Motor neuron (in vitro differentiated cells): ENCODE data around the gene CACNB4. TPM values are rescaled to one million over a fixed set of nuclear protein-coding genes. Genes with fewer than 3 reads are reported as not detected.
A peak's percentile ranks its signal among the peaks of the same experiment; 100 is the strongest.
"Not testable (repeated sequence)": the region's sequence is repeated elsewhere in the genome, so short reads cannot be mapped to it uniquely, and the experiment has no call there.

ENCODE experiments used
- ATAC-seq, 8 experiments: fragments of 200-7000 bp; cut with Tn5 transposase; replicated peaks in 6 of 8; 2 replicates each; pipeline ENCODE4 v1.8.0; 2021; ENCODE audit warnings: mild to moderate bottlenecking in 8 of 8, moderate library complexity in 8 of 8
- H3K27ac ChIP-seq, 2 donors: fragments of 250-450 bp; sonication (Bioruptor Pico); 2 replicates each; pipeline ENCODE4 v1.9.0; 2021; ENCODE audit warnings: antibody characterized with exemption in 2 of 2, mild to moderate bottlenecking in 2 of 2, moderate library complexity in 1 of 2
- H3K4me1 ChIP-seq, 2 donors: fragments of 250-450 bp; sonication (Bioruptor Pico); replicated peaks in 1 of 2; 2 replicates each; pipeline ENCODE4 v1.6.1; 2021; ENCODE audit warnings: antibody characterized with exemption in 2 of 2, mild to moderate bottlenecking in 2 of 2, moderate library complexity in 1 of 2
- H3K4me3 ChIP-seq, 5 donors: fragments of 250-450 bp; sonication (Bioruptor Pico); 2 replicates each; pipeline ENCODE4 v1.9.0; 2021; ENCODE audit warnings: antibody characterized with exemption in 5 of 5, mild to moderate bottlenecking in 5 of 5, moderate library complexity in 4 of 5
- WGBS, 10 experiments: fragments of 450-650 bp; shearing (Covaris generic); methylation state at CpG; one replicate each; pipeline ENCODE4 v1.0.0; 2022; 5-methylcytosine and 5-hydroxymethylcytosine counted together
- in situ Hi-C, 9 experiments: fragments of 400-800 bp; cut with MboI; loops; one replicate each; pipeline ENCODE4 v1.15.0; 2021; ENCODE audit warnings: low sequenced_read_pairs in 9 of 9, low pct_unique_long_range_greater_than_20kb in 2 of 9; ENCODE audit not compliant: unreplicated experiment in 9 of 9
- total RNA-seq, 8 experiments: library from RNA; unstranded; fragments of 300-600 nt; gene quantifications; 2 replicates each; pipeline versions ENCODE4 v1.2.3 to v1.2.4, GENCODE V29; 2022

CACNB4 gene
- total RNA-seq, 8 experiments from 2014 or later: 6.7 to 116 (median 19.0) TPM

DNA sequence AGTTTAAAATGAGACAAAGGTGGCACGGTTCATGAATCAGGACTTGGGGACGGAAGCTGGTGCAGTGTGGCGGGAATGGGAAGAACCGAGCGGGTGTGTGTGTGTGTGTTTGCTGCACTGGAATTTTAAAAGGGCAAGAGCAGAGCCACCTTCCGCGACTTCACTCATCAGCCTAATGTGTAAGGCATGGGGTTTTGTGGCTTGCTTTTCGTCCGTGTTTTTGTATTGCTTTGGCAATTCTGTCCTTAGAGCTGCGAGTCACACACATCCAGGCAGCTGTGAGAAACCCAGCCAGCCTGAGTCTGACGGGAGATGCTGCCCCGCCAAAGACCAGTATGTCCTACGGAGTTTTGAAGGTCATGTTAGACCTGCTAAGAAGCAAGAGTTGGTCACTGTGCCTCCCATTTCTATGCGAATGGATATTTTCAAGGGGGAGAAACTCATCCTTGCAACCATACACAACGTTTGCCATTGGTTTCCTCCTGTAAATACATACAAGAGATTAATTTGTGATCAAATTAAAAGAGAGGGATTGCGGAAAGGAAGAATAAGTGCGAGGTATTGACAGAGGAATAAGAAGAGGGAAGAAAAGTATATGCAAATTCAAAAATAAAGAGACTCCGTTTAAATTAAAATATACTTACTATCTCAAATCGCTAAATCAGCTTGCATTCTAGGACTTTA lies 665 bp upstream of the CACNB4 start:
- in situ Hi-C loops: no loop called here
- WGBS, 10 experiments: 12 to 46% (median 26%) methylated on average over 4 to 12 of the region's 19 CpGs; no CpG with 5 or more reads in 1 of the 10 experiments
- Histone ChIP-seq H3K27ac (no peak overlapping the region), H3K4me3 (peak overlapping the region; percentile 45 to 62 (median 53)), H3K4me1 (peaks cover 0 to 4% of the 10 kb centered on the region in 2 donors)
- peak; percentile 10 to 51 (median 37) for ATAC-seq

DNA sequence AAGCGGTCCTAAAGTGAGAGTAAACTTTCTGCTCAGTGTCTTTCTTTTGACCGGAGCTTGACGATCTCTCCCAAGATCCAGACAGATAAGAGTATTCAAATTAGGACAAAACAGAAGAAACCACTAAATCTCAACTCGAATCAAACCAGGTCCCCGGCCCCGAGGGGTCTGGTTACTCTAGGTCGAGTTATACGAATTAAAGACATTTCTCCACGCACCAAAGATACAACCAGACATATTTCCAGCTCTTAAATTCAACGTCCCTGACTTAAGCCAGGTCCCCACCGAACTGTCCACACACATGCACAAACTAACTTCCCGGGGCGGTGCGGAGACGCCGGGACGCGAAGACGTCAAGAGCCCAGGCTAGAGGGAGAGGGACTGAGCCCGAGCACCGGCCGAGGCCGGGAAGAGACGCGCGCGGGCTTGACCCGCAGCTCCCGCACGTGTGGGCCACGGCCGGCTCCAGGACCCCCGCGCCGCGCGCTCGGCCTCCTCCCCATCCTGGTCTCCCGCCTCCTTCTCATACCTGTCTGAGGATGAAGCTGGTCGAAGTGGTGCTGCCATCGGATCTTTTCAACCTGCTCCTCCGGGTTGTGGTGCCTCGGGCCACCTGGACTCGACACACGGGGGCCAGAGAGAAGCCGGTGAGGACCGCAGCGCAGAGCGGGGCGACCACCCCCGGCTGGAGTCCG lies 896 bp downstream of the CACNB4 start:
- no peak overlapping the region for H3K27ac ChIP-seq
- WGBS, 10 experiments: 0 to 20% (median 1%) methylated on average over 1 to 18 of the region's 52 CpGs; no CpG with 5 or more reads in 1 of the 10 experiments

DNA sequence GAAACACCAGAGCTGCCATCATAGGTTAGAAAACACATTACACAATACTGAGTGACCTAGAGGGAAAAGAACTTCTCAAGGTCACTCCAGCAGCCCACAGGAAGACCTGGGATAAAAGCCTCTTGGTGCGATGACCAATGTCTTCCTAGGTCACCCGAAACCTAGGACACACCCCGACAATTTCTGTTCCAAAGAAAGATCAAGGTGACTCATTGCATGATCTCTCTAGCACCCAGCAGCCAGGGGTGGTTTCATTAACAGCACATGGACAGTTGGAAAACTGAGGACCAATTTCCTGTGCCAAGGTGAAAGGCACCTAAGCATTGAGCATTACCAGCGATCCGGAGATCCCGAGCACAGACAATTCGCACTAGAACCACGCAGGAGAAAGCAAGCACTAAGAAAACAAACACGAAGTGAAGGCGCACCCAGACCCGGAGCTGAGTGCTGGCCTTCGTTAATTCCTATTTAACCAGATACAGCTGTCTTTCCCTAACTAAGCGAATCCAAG lies 1.5 kb downstream of the CACNB4 start:
- 0 to 19% (median 4%) methylated on average over 1 to 11 of the region's 13 CpGs; no CpG with 5 or more reads in 2 of the 10 experiments for WGBS, 10 experiments
- no peak overlapping the region for H3K27ac ChIP-seq
- in situ Hi-C loops: no loop called here
- H3K4me3 ChIP-seq: peak overlapping the region; percentile 45 to 62 (median 53)
- peak in 6 of 8 experiments; percentile 5 to 56 (median 32) for ATAC-seq
- peaks cover 0 to 4% of the 10 kb centered on the region in 2 donors for H3K4me1 ChIP-seq

More for the DNA sequence above, 896 bp downstream of the CACNB4 start:
- in situ Hi-C loops: no loop called here
- Histone ChIP-seq H3K4me3 (peak overlapping the region; percentile 45 to 62 (median 53)), H3K4me1 (peaks cover 0 to 4% of the 10 kb centered on the region in 2 donors)
- ATAC-seq: peak; percentile 52 to 77 (median 58)

DNA sequence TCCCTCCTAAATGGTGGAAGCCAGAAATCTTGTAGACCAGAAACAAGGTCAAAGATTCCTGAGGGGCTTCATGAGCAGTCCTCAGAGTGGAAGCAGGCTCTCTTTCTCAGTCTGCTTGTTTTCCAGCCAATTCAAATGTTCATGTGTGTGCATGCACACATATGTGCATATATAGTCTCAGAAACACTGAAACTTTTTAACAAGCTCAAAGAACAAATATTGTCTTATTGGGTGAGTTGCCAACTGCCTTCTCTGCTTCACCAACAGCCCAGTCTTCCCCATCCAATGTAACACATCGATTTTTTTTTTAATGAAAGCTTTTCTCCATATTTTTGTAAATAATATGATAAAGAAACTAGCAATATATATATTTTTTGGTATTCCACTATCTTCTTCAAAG lies 3.7 kb downstream of the CACNB4 start:
- H3K4me3 ChIP-seq: no peak overlapping the region
- ATAC-seq: peak in 1 of 8 experiments; percentile 2
- in situ Hi-C loops: no loop called here
- 13 to 100% (median 67%) methylated on average over 1 of the region's 1 CpG; no CpG with 5 or more reads in 1 of the 10 experiments for WGBS, 10 experiments
- H3K27ac ChIP-seq: no peak overlapping the region
- H3K4me1 ChIP-seq: peaks cover 0 to 4% of the 10 kb centered on the region in 2 donors

DNA sequence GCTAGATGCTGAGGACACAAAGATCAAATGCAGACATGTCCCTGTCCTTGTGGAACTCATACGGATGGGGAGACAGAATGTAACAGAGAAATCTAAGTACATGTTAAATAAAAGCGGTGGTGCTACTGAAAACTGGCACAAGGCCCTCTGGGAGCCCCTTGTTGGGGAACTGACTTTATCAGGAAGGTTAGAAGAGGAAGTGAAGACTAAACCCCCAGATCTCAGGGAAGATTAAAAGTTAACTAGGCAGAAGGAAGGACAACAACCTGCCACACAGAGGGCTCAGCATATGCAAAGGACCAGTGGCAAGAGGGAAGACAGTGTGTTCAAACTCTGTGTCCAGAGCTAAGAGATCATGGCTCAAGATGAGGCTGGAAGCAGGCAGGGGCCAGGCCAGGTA lies 4.8 kb downstream of the CACNB4 start:
- 57 to 100% (median 91%) methylated on average over 1 to 2 of the region's 2 CpGs; no CpG with 5 or more reads in 2 of the 10 experiments for WGBS, 10 experiments
- in situ Hi-C loops: no loop called here
- Histone ChIP-seq H3K4me3 (no peak overlapping the region), H3K4me1 (no peaks in the 10 kb centered on the region), H3K27ac (no peak overlapping the region)
- no peak for ATAC-seq

DNA sequence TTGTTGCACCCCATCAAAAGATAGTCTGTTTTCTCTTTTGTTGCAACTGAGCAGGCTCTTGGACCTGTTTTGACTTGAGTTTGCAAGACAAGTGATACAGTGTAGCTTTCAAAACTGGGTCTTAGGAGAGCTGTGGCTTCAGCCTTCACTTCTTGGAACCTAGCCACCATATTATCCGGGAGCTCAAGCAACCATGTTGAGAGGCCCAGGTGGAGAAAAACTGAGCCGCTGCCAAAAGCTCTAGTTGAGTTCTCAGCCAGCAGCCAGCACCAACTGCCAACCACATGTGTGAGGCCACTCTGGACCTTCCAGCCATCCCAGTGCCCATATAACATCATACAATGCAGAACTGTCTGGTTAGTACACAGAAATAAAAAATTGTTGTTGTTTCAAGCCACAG lies 5.4 kb downstream of the CACNB4 start:
- ATAC-seq: peak in 1 of 8 experiments; percentile 34
- Histone ChIP-seq H3K4me1 (no peaks in the 10 kb centered on the region), H3K4me3 (no peak overlapping the region), H3K27ac (no peak overlapping the region)
- in situ Hi-C loops: no loop called here
- 29 to 100% (median 85%) methylated on average over 1 to 2 of the region's 2 CpGs; no CpG with 5 or more reads in 4 of the 10 experiments for WGBS, 10 experiments

DNA sequence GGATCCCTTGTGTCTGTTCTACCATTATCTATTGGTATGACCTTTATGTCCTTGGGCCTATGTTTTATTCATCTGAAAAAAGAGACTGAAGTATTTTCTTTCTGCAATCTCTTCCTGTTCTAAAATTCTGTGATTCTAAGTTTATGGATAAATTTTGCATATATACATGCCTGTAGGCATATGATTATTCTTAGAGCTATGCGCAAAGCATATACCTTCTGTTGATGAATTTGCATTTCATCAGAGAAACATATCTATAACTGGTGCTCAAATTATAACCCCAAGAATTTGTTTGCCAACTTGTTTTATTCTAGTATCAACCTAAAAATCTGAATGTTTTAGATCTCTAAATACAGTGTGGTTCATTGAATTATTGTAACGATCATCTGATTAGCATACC lies 6.7 kb downstream of the CACNB4 start:
- ATAC-seq: peak in 2 of 8 experiments; percentile 24 to 61
- Histone ChIP-seq H3K27ac (no peak overlapping the region), H3K4me3 (no peak overlapping the region), H3K4me1 (no peaks in the 10 kb centered on the region)
- in situ Hi-C loops: no loop called here
- WGBS, 10 experiments: 0 to 100% (median 84%) methylated on average over 1 to 2 of the region's 2 CpGs

DNA sequence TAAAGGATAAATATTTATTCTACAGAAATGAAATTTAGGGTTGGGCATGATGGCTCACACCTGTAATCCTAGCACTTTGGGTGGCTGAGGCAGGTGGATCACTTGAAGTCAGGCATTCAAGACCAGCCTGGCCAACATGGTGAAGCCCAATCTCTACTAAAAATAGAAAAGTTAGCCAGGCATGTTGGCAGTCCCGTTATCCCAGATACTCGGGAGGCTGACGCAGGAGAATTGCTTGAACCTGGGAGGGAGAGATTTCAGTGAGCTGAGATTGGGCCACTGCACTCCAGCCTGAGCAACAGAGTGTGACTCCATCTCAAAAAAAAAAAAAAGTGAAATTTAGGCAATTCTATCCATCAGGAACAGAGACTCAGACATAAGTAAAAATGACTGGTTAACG lies 8.1 kb downstream of the CACNB4 start:
- ATAC-seq, H3K4me3 ChIP-seq, in situ Hi-C loops, H3K4me1 ChIP-seq, H3K27ac ChIP-seq: not testable (repeated sequence)
- WGBS, 10 experiments: 66 to 100% (median 97%) methylated on average over 1 to 4 of the region's 4 CpGs; no CpG with 5 or more reads in 1 of the 10 experiments

DNA sequence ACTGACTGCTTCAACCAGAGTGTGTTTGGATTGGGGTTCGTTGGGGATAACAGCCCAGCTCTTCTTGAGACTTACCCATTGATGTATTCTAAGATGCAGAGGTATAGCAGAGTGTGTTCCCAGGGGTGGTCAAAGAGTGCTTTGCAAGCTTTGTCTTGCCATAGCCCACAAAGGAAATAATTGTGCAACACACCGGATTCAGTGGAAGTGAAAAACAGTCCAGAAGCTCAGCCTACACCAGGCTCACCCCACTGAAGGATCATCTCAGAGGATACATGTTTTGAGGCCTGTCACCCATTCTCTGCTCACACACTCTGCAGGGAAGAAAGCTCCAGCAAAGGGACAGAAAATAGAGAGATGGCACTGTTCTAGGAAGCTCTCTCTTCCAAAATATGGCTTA lies 9.6 kb downstream of the CACNB4 start:
- no peak for ATAC-seq
- H3K4me3 ChIP-seq: no peak overlapping the region
- no peak overlapping the region for H3K27ac ChIP-seq
- in situ Hi-C loops: no loop called here
- WGBS, 10 experiments: 59 to 100% (median 100%) methylated on average over 1 to 2 of the region's 2 CpGs; no CpG with 5 or more reads in 4 of the 10 experiments
- no peaks in the 10 kb centered on the region for H3K4me1 ChIP-seq

DNA sequence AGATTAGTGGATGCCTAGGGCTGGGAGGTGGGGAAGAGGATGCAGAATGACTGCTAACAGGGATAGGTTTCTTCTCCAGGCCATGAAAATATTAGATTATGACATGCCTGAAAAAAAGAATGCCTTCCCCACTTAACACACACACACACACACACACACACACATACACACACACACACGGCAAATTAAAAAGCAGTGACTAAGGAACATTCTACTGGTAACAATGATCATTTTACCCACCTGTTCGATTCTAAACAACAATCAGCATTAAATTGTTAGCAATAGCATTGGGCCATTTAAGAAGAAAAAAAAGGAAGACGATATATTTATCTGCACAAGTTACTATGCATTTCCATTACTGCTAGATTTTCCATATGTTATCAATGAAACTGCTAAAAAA lies 10.8 kb downstream of the CACNB4 start:
- ATAC-seq: no peak
- Histone ChIP-seq H3K4me1 (no peaks in the 10 kb centered on the region), H3K4me3 (no peak overlapping the region), H3K27ac (no peak overlapping the region)
- 9 to 94% (median 75%) methylated on average over 1 to 3 of the region's 3 CpGs; no CpG with 5 or more reads in 2 of the 10 experiments for WGBS, 10 experiments
- in situ Hi-C loops: no loop called here

DNA sequence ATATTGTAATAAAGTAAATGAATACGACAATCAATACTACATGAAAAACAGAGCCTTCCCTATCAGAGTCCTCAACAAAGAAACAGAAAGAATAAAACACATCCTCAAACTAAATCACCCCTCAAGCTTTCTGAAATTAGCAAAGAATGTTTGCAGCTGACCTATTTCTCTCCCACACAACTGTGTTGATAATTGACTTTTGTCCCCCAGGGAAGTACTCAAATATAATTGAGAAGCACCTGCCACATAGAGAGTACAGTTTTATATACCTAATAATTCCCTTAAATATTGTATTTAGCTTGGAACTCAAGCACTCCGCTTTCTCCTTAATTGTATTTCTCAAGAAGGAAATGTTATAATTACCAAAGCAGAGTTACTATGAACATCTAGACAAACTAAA lies 12.6 kb downstream of the CACNB4 start:
- Histone ChIP-seq H3K4me3 (no peak overlapping the region), H3K27ac (no peak overlapping the region), H3K4me1 (no peaks in the 10 kb centered on the region)
- no peak for ATAC-seq
- in situ Hi-C loops: no loop called here
- 50 to 100% (median 92%) methylated on average over 1 to 2 of the region's 2 CpGs; no CpG with 5 or more reads in 1 of the 10 experiments for WGBS, 10 experiments

DNA sequence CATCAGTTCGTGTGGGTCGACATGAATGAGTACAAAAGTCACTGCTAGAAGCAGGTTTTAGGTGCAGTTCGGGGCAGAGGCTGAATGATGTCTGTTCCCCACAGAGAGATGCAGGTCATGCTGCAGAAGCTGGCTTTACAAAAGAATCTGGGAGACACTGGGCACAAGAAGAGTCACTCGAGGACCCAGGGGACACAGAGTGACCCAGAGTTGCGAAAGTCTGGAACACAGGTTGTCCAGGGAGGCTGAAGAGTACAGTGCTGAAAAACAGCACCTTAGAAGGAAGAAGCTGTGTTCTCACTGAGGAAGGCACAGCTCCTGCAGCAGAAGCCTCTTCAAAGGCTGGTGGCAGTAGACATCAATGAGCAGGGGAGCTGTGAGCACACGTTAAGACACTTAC lies 14.8 kb downstream of the CACNB4 start:
- Histone ChIP-seq H3K4me3 (no peak overlapping the region), H3K27ac (no peak overlapping the region), H3K4me1 (no peaks in the 10 kb centered on the region)
- peak in 1 of 8 experiments; percentile 12 for ATAC-seq
- in situ Hi-C loops: no loop called here
- 58 to 96% (median 78%) methylated on average over 1 to 6 of the region's 6 CpGs; no CpG with 5 or more reads in 1 of the 10 experiments for WGBS, 10 experiments

DNA sequence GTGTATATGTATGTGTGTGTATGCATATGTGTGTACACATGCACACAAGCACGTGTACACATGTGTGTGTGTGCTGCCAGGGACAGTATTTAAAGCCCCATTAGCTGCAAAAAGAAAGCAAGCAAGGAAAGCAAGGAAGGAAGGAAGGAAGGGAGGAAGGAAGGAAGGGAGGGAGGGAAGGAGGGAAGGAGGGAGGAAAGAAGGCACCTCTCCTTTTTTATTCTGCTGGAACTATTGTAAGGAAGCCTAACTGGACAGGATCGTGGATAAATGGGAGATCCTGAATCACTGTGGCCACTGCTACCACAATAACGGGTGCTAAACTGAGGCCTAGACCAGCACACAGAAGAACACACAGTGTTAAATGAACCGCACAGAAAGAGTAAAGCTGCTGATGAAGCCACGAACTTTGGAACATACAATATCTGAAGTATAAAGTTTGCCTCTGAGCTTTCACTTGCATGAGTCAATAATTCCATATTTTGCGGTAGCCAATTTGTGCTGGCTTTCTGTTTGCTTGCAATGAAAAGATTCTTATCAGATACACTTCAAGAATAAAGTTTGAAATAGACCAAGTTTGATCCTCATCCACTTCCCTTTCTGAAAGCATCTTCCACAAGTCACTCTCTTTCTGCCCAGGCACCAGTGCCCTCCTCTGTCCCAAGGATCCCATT lies 15.5 kb downstream of the CACNB4 start:
- Histone ChIP-seq H3K27ac (no peak overlapping the region), H3K4me1 (no peaks in the 10 kb centered on the region), H3K4me3 (no peak overlapping the region)
- in situ Hi-C loops: no loop called here
- 50 to 100% (median 80%) methylated on average over 1 to 5 of the region's 6 CpGs; no CpG with 5 or more reads in 1 of the 10 experiments for WGBS, 10 experiments
- ATAC-seq: no peak
